HG03045 (cell line): ENCODE measurements around the gene RAD51AP2.
"Not testable (repeated sequence)": the region's sequence is repeated elsewhere in the genome, so short reads cannot be mapped to it uniquely, and the experiment has no call there.

ENCODE experiments used
- ATAC-seq: cut with Tn5 transposase; IDR thresholded peaks from one replicate; pipeline ENCODE4 v1.9.1; 2021; ENCODE audit warnings: mild to moderate bottlenecking, moderate library complexity; ENCODE audit not compliant: unreplicated experiment

The RAD51AP2 gene

GRCh38 chr2:17538022-17538843 lies 20.0 kb upstream of the RAD51AP2 start:
- ATAC-seq, result peak; percentile 39

GRCh38 chr2:17536416-17536815 lies 18.2 kb upstream of the RAD51AP2 start:
- no peak for ATAC-seq

GRCh38 chr2:17533546-17533945 lies 15.3 kb upstream of the RAD51AP2 start:
- ATAC-seq, result no peak

- no peak for ATAC-seq
These were observed 11.5 kb upstream of the RAD51AP2 start for GRCh38 chr2:17529771-17530170.

- ATAC-seq, result no peak
These were observed 4.1 kb upstream of the RAD51AP2 start for GRCh38 chr2:17522303-17522702.

- no peak for ATAC-seq
These were observed 3.4 kb upstream of the RAD51AP2 start for GRCh38 chr2:17521621-17522020.

- ATAC-seq, result no peak
These were observed 2.5 kb upstream of the RAD51AP2 start for GRCh38 chr2:17520761-17521160.

- ATAC-seq, result no peak
These were observed 1.2 kb upstream of the RAD51AP2 start for GRCh38 chr2:17519486-17519885.

GRCh38 chr2:17517481-17518211 lies 594 bp downstream of the RAD51AP2 start:
- ATAC-seq, result peak; percentile 21

GRCh38 chr2:17515652-17516051 lies 2.6 kb downstream of the RAD51AP2 start:
- no peak for ATAC-seq

GRCh38 chr2:17506736-17507616 lies 11.3 kb downstream of the RAD51AP2 start:
- ATAC-seq, result no peak

GRCh38 chr2:17497718-17498117 lies 20.5 kb downstream of the RAD51AP2 start:
- no peak for ATAC-seq

- no peak for ATAC-seq
These were observed 22.6 kb downstream of the RAD51AP2 start for GRCh38 chr2:17495590-17495989.

- not testable (repeated sequence) for ATAC-seq
These were observed 28.1 kb downstream of the RAD51AP2 start for GRCh38 chr2:17490165-17490564.

- ATAC-seq, result not testable (repeated sequence)
These were observed 29.6 kb downstream of the RAD51AP2 start for GRCh38 chr2:17488610-17489009.

- no peak for ATAC-seq
These were observed 34.7 kb downstream of the RAD51AP2 start for GRCh38 chr2:17483496-17483895.

- ATAC-seq, result no peak
These were observed 35.6 kb downstream of the RAD51AP2 start for GRCh38 chr2:17482651-17483050.

GRCh38 chr2:17479875-17480274 lies 38.4 kb downstream of the RAD51AP2 start:
- ATAC-seq, result no peak

GRCh38 chr2:17476830-17477229 lies 41.4 kb downstream of the RAD51AP2 start:
- no peak for ATAC-seq

GRCh38 chr2:17476064-17476463 lies 42.2 kb downstream of the RAD51AP2 start:
- ATAC-seq, result no peak

- no peak for ATAC-seq
These were observed 43.0 kb downstream of the RAD51AP2 start for GRCh38 chr2:17475286-17475685.
